HEK293 (cell line): ENCODE data around the gene DDN.

Experiments
- CTCF ChIA-PET: fragments of 350-600 bp; formaldehyde crosslinking; extraction: SDS; loops from one replicate; lab custom pipeline; 2021; ENCODE audit warnings: antibody characterized with exemption; lab: Yijun Ruan, JAX
- POLR2A ChIA-PET: fragments of 300-600 bp; formaldehyde crosslinking; extraction: SDS; loops from one replicate; lab custom pipeline; 2020; ENCODE audit warnings: antibody characterized with exemption, inconsistent platforms; lab: Yijun Ruan, JAX
- H3K27ac ChIP-seq: fragments of 200-500 bp; sonication (Bioruptor generic); 2 replicates; pipeline ENCODE4 v1.5.1; 2014; ENCODE audit warnings: low read depth, low read length, control low read depth, inconsistent platforms; ENCODE audit errors: extremely low read depth
- H3K36me3 ChIP-seq, 2 experiments: fragments of 200-500 bp in 1 of 2; sonication (Bioruptor generic) in 1 of 2; 1 replicate in 1 of 2; 2 replicates in 1 of 2; pipeline ENCODE4 v1.5.1; 2014 to 2017; ENCODE audit warnings: inconsistent platforms in 2 of 2, low read length in 2 of 2; ENCODE audit not compliant: control insufficient read depth in 2 of 2, insufficient read depth in 1 of 2
- H3K4me1 ChIP-seq: fragments of 200-500 bp; sonication (Bioruptor generic); 2 replicates; pipeline ENCODE4 v1.5.1; 2014; ENCODE audit warnings: mild to moderate bottlenecking, low read length, inconsistent platforms; ENCODE audit not compliant: control insufficient read depth, insufficient read depth
- H3K4me3 ChIP-seq: 2 replicates; pipeline ENCODE4 v1.5.1; 2011; ENCODE audit warnings: low read depth, mild to moderate bottlenecking, control low read depth, low read length, moderate library complexity
- H3K9me3 ChIP-seq: fragments of 200-500 bp; sonication (Bioruptor generic); 2 replicates; pipeline ENCODE4 v1.5.1; 2014; ENCODE audit warnings: low read depth, low read length, inconsistent platforms; ENCODE audit not compliant: control insufficient read depth, insufficient read depth
- GLI4 ChIP-seq: fragments of 450-650 bp; formaldehyde crosslinking; IDR thresholded peaks from 2 replicates; pipeline ENCODE4 v1.5.1; 2016; ENCODE audit warnings: missing biosample characterization, missing genetic modification characterization
- KLF10 ChIP-seq: fragments of 450-650 bp; IDR thresholded peaks from 2 replicates; pipeline ENCODE4 v1.5.1; 2018; ENCODE audit warnings: missing biosample characterization, mild to moderate bottlenecking, missing genetic modification characterization
- OSR2 ChIP-seq: fragments of 450-650 bp; formaldehyde crosslinking; IDR thresholded peaks from 2 replicates; pipeline ENCODE4 v1.5.1; 2016; ENCODE audit warnings: missing biosample characterization, missing genetic modification characterization
- ZFHX2 ChIP-seq: fragments of 450-650 bp; formaldehyde crosslinking; conservative IDR thresholded peaks from 2 replicates; pipeline ENCODE4 v1.5.1; 2016; ENCODE audit warnings: missing biosample characterization, missing genetic modification characterization
- ZIC2 ChIP-seq: fragments of 450-650 bp; formaldehyde crosslinking; IDR thresholded peaks from 2 replicates; pipeline ENCODE4 v1.5.1; 2016; ENCODE audit warnings: missing biosample characterization, missing genetic modification characterization
- ZNF112 ChIP-seq: fragments of 450-650 bp; formaldehyde crosslinking; IDR thresholded peaks from 2 replicates; pipeline ENCODE4 v1.5.0; 2017; ENCODE audit warnings: missing biosample characterization, missing genetic modification characterization
- ZNF214 ChIP-seq: fragments of 450-650 bp; formaldehyde crosslinking; IDR thresholded peaks from 2 replicates; pipeline ENCODE4 v1.5.1; 2017; ENCODE audit warnings: missing biosample characterization, mild to moderate bottlenecking, missing genetic modification characterization, borderline replicate concordance
- ZNF23 ChIP-seq: fragments of 450-650 bp; formaldehyde crosslinking; IDR thresholded peaks from 2 replicates; pipeline ENCODE4 v1.5.1; 2016; ENCODE audit warnings: missing biosample characterization, missing genetic modification characterization, borderline replicate concordance
- ZNF302 ChIP-seq: fragments of 450-650 bp; formaldehyde crosslinking; IDR thresholded peaks from 2 replicates; pipeline ENCODE4 v1.5.1; 2016; ENCODE audit warnings: missing biosample characterization, missing genetic modification characterization, low read depth
- ZNF350 ChIP-seq: fragments of 450-650 bp; formaldehyde crosslinking; IDR thresholded peaks from 2 replicates; pipeline ENCODE4 v1.5.0; 2017; ENCODE audit warnings: missing biosample characterization, mild to moderate bottlenecking, missing genetic modification characterization
- ZNF473 ChIP-seq: fragments of 450-650 bp; formaldehyde crosslinking; IDR thresholded peaks from 2 replicates; pipeline ENCODE4 v1.5.1; 2017; ENCODE audit warnings: missing biosample characterization, missing genetic modification characterization
- ZNF501 ChIP-seq: fragments of 450-650 bp; formaldehyde crosslinking; IDR thresholded peaks from 2 replicates; pipeline ENCODE4 v1.5.1; 2016; ENCODE audit warnings: missing biosample characterization, missing genetic modification characterization
- ZNF560 ChIP-seq: fragments of 450-650 bp; formaldehyde crosslinking; IDR thresholded peaks from 2 replicates; pipeline ENCODE4 v1.5.1; 2017; ENCODE audit warnings: missing biosample characterization, missing genetic modification characterization, borderline replicate concordance
- ZNF561 ChIP-seq: fragments of 450-650 bp; IDR thresholded peaks from 2 replicates; pipeline ENCODE4 v1.5.1; 2018; ENCODE audit warnings: missing biosample characterization, missing genetic modification characterization, borderline replicate concordance
- ZNF624 ChIP-seq: fragments of 450-650 bp; formaldehyde crosslinking; IDR thresholded peaks from 2 replicates; pipeline ENCODE4 v1.5.1; 2017; ENCODE audit warnings: missing biosample characterization, missing genetic modification characterization
- TF ChIP-seq, protein P1 (sequence below): fragments of 450-650 bp; formaldehyde crosslinking; IDR thresholded peaks from 2 replicates; pipeline ENCODE4 v1.5.1; 2016; ENCODE audit warnings: missing biosample characterization, missing genetic modification characterization
- TF ChIP-seq, protein P2 (sequence below): fragments of 450-650 bp; formaldehyde crosslinking; IDR thresholded peaks from 2 replicates; pipeline ENCODE4 v1.5.1; 2016; ENCODE audit warnings: missing biosample characterization, missing genetic modification characterization
- TF ChIP-seq, protein P3 (sequence below): sonication (generic); formaldehyde crosslinking; IDR thresholded peaks from 2 replicates; pipeline ENCODE4 v1.8.1; 2022; ENCODE audit warnings: mild to moderate bottlenecking, moderate library complexity, missing genetic modification reagents
- TF ChIP-seq, protein P4 (sequence below): fragments of 450-650 bp; formaldehyde crosslinking; IDR thresholded peaks from 2 replicates; pipeline ENCODE4 v1.5.1; 2016; ENCODE audit warnings: missing biosample characterization, missing genetic modification characterization, low read depth

Gene DDN

DNA sequence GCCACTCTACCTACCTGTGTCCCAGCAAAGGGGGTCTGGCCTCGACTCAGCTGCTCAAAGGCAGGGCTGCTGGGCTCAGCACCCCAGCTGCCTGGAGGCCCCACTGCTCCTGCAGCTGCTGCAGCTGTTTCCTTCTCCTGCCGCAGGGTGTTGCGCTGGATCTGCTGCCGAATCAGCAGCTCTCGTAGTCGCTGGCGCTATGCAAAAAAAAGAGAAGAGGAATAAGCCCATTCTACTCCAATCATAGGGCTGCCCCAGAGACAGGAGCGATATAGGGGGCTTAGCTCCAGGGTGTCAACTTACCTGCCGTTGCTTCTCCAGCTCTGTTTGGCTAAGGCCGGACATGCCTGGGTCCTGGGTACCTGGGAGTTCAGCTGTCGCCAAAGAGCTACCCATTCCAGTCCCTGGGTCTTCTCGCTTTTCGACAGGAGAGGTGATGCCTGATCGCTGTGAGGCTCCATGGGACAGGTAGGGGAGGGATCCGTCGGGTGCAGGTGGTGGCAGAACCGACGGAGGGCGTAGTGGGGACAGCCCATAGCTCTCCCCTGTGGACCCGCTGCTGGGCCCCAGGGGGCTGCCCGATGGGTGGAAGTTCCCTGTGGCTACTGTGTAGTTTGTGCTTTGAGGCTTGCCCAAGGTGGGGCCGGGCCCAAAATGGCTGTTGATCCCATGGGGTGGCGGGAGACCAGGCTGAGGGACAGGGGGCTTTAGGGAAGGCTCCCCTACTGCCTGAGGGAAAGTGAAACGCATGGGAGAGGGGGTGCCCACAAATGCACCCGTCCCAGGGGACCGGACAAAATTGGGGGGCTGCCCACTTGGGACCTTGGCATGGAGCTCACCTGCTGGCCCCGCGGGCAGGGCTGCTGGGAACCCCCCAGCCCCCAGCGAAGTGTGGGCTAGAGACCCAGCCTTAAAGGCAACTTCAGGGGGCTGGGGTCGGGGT lies 40.5 kb upstream of the DDN start (continued):
- TF ChIP-seq, protein P1, sequence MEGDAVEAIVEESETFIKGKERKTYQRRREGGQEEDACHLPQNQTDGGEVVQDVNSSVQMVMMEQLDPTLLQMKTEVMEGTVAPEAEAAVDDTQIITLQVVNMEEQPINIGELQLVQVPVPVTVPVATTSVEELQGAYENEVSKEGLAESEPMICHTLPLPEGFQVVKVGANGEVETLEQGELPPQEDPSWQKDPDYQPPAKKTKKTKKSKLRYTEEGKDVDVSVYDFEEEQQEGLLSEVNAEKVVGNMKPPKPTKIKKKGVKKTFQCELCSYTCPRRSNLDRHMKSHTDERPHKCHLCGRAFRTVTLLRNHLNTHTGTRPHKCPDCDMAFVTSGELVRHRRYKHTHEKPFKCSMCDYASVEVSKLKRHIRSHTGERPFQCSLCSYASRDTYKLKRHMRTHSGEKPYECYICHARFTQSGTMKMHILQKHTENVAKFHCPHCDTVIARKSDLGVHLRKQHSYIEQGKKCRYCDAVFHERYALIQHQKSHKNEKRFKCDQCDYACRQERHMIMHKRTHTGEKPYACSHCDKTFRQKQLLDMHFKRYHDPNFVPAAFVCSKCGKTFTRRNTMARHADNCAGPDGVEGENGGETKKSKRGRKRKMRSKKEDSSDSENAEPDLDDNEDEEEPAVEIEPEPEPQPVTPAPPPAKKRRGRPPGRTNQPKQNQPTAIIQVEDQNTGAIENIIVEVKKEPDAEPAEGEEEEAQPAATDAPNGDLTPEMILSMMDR (tag by site-specific recombination) = no peak
- TF ChIP-seq ZNF560 (tag by site-specific recombination) = no peak

DNA sequence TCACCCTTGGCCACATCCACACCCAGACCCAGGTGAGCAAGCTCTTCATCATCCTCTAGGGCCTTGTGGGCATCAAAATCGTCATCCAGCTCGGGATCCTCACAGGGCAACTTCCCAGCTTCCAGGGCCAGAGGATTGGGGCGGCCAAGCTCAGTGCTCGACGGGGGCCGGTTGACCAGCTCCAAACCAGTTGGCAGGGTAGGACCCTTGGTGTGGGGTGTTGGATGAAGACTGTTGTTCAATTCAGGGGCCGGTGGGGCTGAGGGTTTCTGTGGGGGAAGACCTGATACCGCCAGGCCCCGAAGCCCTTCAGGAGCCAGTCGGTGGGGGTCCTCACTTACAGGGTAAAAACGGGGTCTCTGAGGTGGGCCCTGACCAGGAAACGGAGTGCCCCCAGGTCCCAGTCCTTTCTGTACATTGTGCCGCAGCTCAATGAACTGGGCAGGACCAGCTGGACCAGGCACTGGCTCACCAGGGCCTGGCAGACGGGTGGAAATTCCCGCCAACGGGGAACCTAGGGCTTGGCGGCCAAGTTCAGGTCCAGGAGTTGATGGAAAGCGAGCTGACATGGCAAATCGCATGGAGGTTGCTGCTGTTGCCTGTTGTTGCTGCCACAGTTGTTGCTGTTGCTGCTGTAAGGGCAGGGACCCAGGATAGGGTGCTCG lies 39.2 kb upstream of the DDN start:
- Histone ChIP-seq H3K4me1 (no peaks in the 10 kb centered on the region), H3K36me3 (peaks cover 17 to 97% of the 10 kb centered on the region in 2 experiments), H3K27ac (no peak overlapping the region), H3K9me3 (no peaks in the 10 kb centered on the region), H3K4me3 (no peak overlapping the region)
- TF ChIP-seq ZNF112 (tag by site-specific recombination) (no peak), ZIC2 (tag by site-specific recombination) (no peak), ZFHX2 (tag by site-specific recombination) (no peak), GLI4 (no peak), ZNF561 (tag by site-specific recombination) (no peak), ZNF350 (tag by site-specific recombination) (no peak), ZNF473 (tag by site-specific recombination) (no peak), OSR2 (no peak), ZNF501 (tag by site-specific recombination) (no peak), ZNF23 (tag by site-specific recombination) (no peak), ZNF624 (tag by site-specific recombination) (no peak), ZNF302 (no peak), ZNF214 (tag by site-specific recombination) (no peak), KLF10 (no peak)
- TF ChIP-seq, protein P2, sequence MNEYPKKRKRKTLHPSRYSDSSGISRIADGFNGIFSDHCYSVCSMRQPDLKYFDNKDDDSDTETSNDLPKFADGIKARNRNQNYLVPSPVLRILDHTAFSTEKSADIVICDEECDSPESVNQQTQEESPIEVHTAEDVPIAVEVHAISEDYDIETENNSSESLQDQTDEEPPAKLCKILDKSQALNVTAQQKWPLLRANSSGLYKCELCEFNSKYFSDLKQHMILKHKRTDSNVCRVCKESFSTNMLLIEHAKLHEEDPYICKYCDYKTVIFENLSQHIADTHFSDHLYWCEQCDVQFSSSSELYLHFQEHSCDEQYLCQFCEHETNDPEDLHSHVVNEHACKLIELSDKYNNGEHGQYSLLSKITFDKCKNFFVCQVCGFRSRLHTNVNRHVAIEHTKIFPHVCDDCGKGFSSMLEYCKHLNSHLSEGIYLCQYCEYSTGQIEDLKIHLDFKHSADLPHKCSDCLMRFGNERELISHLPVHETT (tag by site-specific recombination) = no peak
- TF ChIP-seq, protein P3, sequence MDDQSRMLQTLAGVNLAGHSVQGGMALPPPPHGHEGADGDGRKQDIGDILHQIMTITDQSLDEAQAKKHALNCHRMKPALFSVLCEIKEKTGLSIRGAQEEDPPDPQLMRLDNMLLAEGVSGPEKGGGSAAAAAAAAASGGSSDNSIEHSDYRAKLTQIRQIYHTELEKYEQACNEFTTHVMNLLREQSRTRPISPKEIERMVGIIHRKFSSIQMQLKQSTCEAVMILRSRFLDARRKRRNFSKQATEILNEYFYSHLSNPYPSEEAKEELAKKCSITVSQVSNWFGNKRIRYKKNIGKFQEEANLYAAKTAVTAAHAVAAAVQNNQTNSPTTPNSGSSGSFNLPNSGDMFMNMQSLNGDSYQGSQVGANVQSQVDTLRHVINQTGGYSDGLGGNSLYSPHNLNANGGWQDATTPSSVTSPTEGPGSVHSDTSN (CRISPR knock-in tag) = no peak
- TF ChIP-seq, protein P4, sequence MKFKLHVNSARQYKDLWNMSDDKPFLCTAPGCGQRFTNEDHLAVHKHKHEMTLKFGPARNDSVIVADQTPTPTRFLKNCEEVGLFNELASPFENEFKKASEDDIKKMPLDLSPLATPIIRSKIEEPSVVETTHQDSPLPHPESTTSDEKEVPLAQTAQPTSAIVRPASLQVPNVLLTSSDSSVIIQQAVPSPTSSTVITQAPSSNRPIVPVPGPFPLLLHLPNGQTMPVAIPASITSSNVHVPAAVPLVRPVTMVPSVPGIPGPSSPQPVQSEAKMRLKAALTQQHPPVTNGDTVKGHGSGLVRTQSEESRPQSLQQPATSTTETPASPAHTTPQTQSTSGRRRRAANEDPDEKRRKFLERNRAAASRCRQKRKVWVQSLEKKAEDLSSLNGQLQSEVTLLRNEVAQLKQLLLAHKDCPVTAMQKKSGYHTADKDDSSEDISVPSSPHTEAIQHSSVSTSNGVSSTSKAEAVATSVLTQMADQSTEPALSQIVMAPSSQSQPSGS (tag by site-specific recombination) = no peak
- ChIA-PET POLR2A (interaction anchor here (1.4 kb wide), 1 partner anchor 18 kb away, joined by 4 read pairs; no protein-coding TSS in a partner anchor), CTCF (interaction anchor here (0.5 to 1.8 kb wide), 4 partner anchors 42 to 724 kb away, joined by 3 to 8 read pairs (median 6); no protein-coding TSS in a partner anchor)
